Activated naive CD8-positive, alpha-beta T cell treated with anti-CD3 and anti-CD28 coated beads, Interleukin-2, amount 50 U/mL, for 16 hours (primary cell): ENCODE measurements around the gene CDO1.

Experiments
- DNase-seq: peaks from one replicate; pipeline ENCODE4 v3.0.0-alpha.2; 2020; ENCODE audit warnings: low read depth, low spot score

CDO1 gene

GRCh38 chr5:115787426-115787825, 29.0 kb downstream of the CDO1 start:
- DNase-seq, result no peak

DNA sequence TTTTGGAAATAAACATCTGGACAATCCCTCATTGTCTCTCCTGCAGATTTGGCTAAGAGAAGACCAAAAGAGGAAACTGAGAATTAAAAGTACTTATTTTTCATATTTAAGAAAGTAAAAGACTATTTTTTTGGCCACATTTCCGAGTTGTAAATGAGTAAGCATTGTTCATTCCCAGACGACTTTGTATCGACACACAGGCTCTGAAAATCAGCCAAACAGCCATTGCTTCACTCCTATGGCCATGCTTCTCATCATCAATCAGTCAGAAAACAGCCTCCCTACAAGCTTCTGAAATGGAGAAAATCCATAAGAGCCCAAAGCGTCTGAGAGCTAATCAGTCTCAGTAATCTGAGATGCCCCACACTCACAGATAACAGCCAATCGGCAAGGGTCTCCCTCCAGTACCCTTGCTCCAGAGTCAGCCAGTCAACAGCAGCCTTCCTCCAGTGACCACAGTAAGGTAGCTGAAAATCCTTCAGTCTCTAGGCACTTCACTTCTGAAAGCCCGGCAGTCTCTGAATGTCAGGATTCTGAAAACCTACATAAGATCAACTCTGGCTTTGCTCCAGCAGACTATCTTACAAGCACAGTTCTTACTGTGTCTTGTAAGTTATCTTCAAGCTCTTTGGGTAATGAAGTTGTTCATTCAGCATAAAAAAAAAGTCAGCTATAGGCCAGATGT, 30.9 kb downstream of the CDO1 start:
- DNase-seq, result no peak

DNA sequence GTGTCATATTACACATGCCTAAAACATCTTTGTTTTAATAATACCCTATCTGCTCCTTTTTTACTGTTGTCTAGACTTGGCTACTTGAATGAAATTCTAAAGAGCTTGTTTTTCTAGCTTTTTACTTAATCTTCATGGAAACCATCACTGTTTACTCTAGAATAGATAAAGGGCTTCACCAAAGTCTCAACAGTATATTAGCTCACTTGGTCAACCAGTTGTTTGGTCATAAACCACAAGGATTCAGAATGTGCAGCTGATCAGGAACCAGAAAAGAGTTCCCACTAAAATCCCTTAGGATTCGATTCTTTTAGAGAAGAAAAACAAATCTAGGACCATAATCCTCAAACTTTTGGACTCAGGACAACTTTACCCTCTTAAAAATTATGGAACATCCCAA, 38.0 kb downstream of the CDO1 start:
- no peak for DNase-seq

GRCh38 chr5:115776989-115777388, 39.5 kb downstream of the CDO1 start:
- no peak for DNase-seq

DNA sequence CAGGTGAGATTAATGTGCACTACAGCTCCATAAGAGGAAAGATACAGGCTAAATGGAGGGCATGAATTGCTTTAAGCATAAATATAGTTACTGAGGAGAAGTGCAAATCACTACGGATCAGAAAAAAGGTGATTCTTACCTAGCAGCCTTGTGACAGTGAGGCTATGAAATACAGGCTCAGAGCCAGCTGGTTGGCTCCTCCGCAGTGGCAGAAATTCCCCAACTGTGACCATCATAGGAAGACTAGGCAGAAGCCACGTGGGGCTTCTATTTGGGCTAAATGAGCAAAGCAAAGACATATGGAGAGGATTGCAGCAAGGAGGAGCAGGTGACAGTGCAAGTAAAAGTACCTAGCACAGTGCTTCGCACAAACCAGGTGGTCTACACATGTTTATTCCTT, 40.5 kb downstream of the CDO1 start:
- DNase-seq, result no peak

GRCh38 chr5:115774684-115775083, 41.8 kb downstream of the CDO1 start:
- DNase-seq, result no peak

GRCh38 chr5:115772731-115773475, 43.6 kb downstream of the CDO1 start:
- no peak for DNase-seq

DNA sequence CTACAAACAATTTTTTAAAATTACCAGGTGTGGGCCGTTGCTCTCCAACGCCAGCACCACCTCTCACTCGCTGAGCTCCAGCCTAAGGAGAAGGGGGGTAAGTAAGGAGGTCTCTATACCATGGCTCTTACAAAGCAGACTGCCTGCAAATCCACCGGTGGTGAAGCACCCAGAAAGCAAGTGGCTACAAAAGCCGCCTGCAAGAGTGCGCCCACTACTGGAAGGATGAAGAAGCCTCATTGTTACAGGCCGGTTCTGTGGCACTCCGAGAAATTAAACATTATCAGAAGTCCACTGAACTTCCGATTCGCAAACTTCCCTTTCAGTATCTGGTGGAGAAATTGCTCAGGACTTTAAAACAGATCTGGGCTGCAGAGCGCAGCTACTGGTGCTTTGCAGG, 46.0 kb downstream of the CDO1 start:
- no peak for DNase-seq

GRCh38 chr5:115767424-115767823, 49.0 kb downstream of the CDO1 start:
- DNase-seq, result no peak

GRCh38 chr5:115766608-115767007, 49.9 kb downstream of the CDO1 start:
- DNase-seq, result no peak

DNA sequence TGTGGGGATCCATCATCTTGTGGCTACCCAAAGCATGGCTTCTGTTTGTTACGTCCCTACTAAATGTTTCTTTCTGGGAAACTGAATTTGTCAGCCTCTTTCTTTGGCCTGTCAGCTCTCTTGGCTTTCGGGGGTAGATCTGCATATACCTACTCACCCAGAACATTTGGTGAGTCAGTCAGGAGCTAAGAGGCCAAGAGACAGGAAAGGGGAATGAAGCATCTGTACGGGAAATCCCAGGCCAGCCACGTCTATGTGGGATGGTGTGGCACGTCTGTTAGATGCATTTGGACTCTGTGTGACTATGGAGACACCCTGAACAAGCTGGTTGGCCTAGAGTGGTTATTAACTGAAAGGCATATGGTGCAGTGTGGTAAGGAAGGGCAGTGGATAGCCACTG, 58.1 kb downstream of the CDO1 start:
- no peak for DNase-seq

GRCh38 chr5:115755675-115756074, 60.8 kb downstream of the CDO1 start:
- DNase-seq, result no peak
